OCI-LY1 (cell line): ENCODE data around the gene METAP1D.

Source experiments
- EZH2 ChIP-seq: fragments of 200-600 bp; sonication (generic), shearing (Covaris generic); IDR thresholded peaks from 2 replicates; pipeline ENCODE4 v1.8.0; 2017; ENCODE audit warnings: borderline replicate concordance, mixed run types, mild to moderate bottlenecking, antibody characterized with exemption, low read length, moderate library complexity, mixed read lengths
- TF ChIP-seq, protein P1 (sequence below): fragments of 200-600 bp; sonication (generic), shearing (Covaris generic); IDR thresholded peaks from 2 replicates; pipeline ENCODE4 v1.5.1; 2017; ENCODE audit warnings: mild to moderate bottlenecking, antibody characterized with exemption, low read length, moderate library complexity, mixed read lengths

DNA sequence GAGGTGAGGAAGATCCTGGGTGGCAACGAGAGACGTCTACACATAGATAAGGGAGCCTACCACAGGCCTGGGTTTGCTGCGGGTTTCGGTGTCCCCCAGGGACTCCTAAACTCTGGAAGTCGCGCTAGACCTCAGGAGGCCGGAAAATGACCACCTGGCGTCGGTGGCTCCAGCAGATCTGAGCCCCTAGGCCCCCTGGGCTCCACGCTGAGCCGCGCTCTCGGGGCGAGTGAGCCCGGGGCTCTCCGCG is 84.6 kb downstream of the METAP1D start:
- TF ChIP-seq, protein P1, sequence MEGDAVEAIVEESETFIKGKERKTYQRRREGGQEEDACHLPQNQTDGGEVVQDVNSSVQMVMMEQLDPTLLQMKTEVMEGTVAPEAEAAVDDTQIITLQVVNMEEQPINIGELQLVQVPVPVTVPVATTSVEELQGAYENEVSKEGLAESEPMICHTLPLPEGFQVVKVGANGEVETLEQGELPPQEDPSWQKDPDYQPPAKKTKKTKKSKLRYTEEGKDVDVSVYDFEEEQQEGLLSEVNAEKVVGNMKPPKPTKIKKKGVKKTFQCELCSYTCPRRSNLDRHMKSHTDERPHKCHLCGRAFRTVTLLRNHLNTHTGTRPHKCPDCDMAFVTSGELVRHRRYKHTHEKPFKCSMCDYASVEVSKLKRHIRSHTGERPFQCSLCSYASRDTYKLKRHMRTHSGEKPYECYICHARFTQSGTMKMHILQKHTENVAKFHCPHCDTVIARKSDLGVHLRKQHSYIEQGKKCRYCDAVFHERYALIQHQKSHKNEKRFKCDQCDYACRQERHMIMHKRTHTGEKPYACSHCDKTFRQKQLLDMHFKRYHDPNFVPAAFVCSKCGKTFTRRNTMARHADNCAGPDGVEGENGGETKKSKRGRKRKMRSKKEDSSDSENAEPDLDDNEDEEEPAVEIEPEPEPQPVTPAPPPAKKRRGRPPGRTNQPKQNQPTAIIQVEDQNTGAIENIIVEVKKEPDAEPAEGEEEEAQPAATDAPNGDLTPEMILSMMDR, result no peak
- no peak for TF ChIP-seq EZH2
